GM18873 (cell line): ENCODE data around the gene RELA.
A peak's percentile ranks its signal among the peaks of the same experiment; 100 is the strongest.
"Not testable (repeated sequence)": the region's sequence is repeated elsewhere in the genome, so short reads cannot be mapped to it uniquely, and the experiment has no call there.

Experiments
- ATAC-seq: cut with Tn5 transposase; IDR thresholded peaks from one replicate; pipeline ENCODE4 v1.9.1; 2021; ENCODE audit warnings: mild to moderate bottlenecking, moderate library complexity, moderate number of reproducible peaks; ENCODE audit not compliant: unreplicated experiment, low FRiP score

Gene RELA

GRCh38 chr11:65650547-65651338, 12.0 kb downstream of the RELA start:
- no peak for ATAC-seq

- no peak for ATAC-seq
Measured at GRCh38 chr11:65649656-65650546, 12.8 kb downstream of the RELA start.

- ATAC-seq: no peak
Measured at GRCh38 chr11:65648997-65649493, 13.7 kb downstream of the RELA start.

GRCh38 chr11:65646958-65647701, 15.6 kb downstream of the RELA start:
- no peak for ATAC-seq

- no peak for ATAC-seq
Measured at GRCh38 chr11:65646288-65646957, 16.3 kb downstream of the RELA start.

GRCh38 chr11:65645710-65646109, 17.0 kb downstream of the RELA start:
- ATAC-seq: no peak

GRCh38 chr11:65644837-65645236, 17.9 kb downstream of the RELA start:
- ATAC-seq: no peak

GRCh38 chr11:65643971-65644370, 18.7 kb downstream of the RELA start:
- no peak for ATAC-seq

- ATAC-seq: no peak
Measured at GRCh38 chr11:65642014-65642671, 20.6 kb downstream of the RELA start.

- ATAC-seq: no peak
Measured at GRCh38 chr11:65641297-65642013, 21.3 kb downstream of the RELA start.

GRCh38 chr11:65640483-65641296, 22.0 kb downstream of the RELA start:
- no peak for ATAC-seq

- no peak for ATAC-seq
Measured at GRCh38 chr11:65639623-65640482, 22.9 kb downstream of the RELA start.

- not testable (repeated sequence) for ATAC-seq
Measured at GRCh38 chr11:65639228-65639597, 23.5 kb downstream of the RELA start.

GRCh38 chr11:65637794-65638419, 24.8 kb downstream of the RELA start, which contains the start of gene SIPA1:
SIPA1 (plus strand) TSS chr11:65638101; CDS start chr11:65640922, 2,821 bp downstream.
- ATAC-seq: peak; percentile 22

GRCh38 chr11:65637032-65637557, 25.6 kb downstream of the RELA start:
- no peak for ATAC-seq
